DND-41 (cell line): Measurements from ENCODE around the gene ST3GAL6.

Source experiments
- ATAC-seq: fragments of 200-7000 bp; cut with Tn5 transposase; 3 replicates; pipeline ENCODE4 v1.9.1; 2021; ENCODE audit warnings: low read depth; ENCODE audit not compliant: insufficient read depth
- DNase-seq: peaks from one replicate; pipeline ENCODE4 v3.0.0-alpha.2; 2020
- H2AFZ ChIP-seq: 2 replicates; pipeline ENCODE4 v1.6.0; 2012; ENCODE audit warnings: low read depth, low read length
- H3K27ac ChIP-seq: 2 replicates; pipeline ENCODE4 v1.5.1; 2012; ENCODE audit warnings: low read length, inconsistent platforms
- H3K27me3 ChIP-seq: fragments of 200-600 bp; sonication (generic); 2 replicates; pipeline ENCODE4 v1.6.0; 2012; ENCODE audit warnings: low read length, mild to moderate bottlenecking, inconsistent platforms; ENCODE audit not compliant: insufficient read depth, poor library complexity
- H3K36me3 ChIP-seq: 2 replicates; pipeline ENCODE4 v1.5.1; 2012; ENCODE audit warnings: low read length, inconsistent platforms; ENCODE audit not compliant: insufficient read depth
- H3K4me1 ChIP-seq: 2 replicates; pipeline ENCODE4 v1.5.1; 2012; ENCODE audit warnings: mild to moderate bottlenecking, low read length; ENCODE audit not compliant: insufficient read depth
- H3K4me2 ChIP-seq: 2 replicates; pipeline ENCODE4 v1.6.0; 2012; ENCODE audit warnings: mild to moderate bottlenecking, moderate library complexity, low read length, inconsistent platforms; ENCODE audit not compliant: insufficient read depth
- H3K4me3 ChIP-seq, 2 experiments: fragments of 200-600 bp in 1 of 2; shearing (Covaris generic) in 1 of 2; 2 replicates each; pipeline ENCODE4 v1.5.1; 2012 to 2016; ENCODE audit warnings: inconsistent platforms in 2 of 2, low read length in 2 of 2, mild to moderate bottlenecking in 2 of 2, low read depth in 1 of 2, moderate library complexity in 1 of 2
- H3K79me2 ChIP-seq: 2 replicates; pipeline ENCODE4 v1.6.0; 2012; ENCODE audit warnings: low read length, inconsistent platforms; ENCODE audit not compliant: insufficient read depth
- H3K9ac ChIP-seq: 2 replicates; pipeline ENCODE4 v1.6.0; 2012; ENCODE audit warnings: low read depth, mild to moderate bottlenecking, inconsistent platforms, low read length, moderate library complexity
- H3K9me3 ChIP-seq: 2 replicates; pipeline ENCODE4 v1.5.1; 2012; ENCODE audit warnings: low read length, moderate library complexity, mild to moderate bottlenecking, inconsistent platforms; ENCODE audit not compliant: insufficient read depth, severe bottlenecking
- H4K20me1 ChIP-seq: 2 replicates; pipeline ENCODE4 v1.6.0; 2012; ENCODE audit warnings: low read length; ENCODE audit not compliant: insufficient read depth
- EZH2 ChIP-seq: IDR thresholded peaks from 3 replicates; pipeline ENCODE4 v1.6.1; 2012; ENCODE audit warnings: borderline replicate concordance, low read depth, mild to moderate bottlenecking, moderate library complexity, low read length, inconsistent platforms; ENCODE audit not compliant: severe bottlenecking
- TF ChIP-seq, protein P1 (sequence below): IDR thresholded peaks from 2 replicates; pipeline ENCODE4 v1.5.1; 2012; ENCODE audit warnings: borderline replicate concordance, low read length, moderate library complexity, mild to moderate bottlenecking; ENCODE audit not compliant: poor library complexity, severe bottlenecking; ENCODE audit errors: extremely low read depth

ST3GAL6 gene

GRCh38 chr3:98786364-98787006 lies 23.3 kb downstream of the ST3GAL6 start:
- Histone ChIP-seq H3K27ac (no peak overlapping the region), H3K9ac (no peak overlapping the region), H3K4me3 (no peak overlapping the region), H3K27me3 (no peaks in the 10 kb centered on the region), H2AFZ (no peak overlapping the region), H3K4me2 (no peak overlapping the region), H4K20me1 (no peaks in the 10 kb centered on the region), H3K4me1 (no peaks in the 10 kb centered on the region), H3K36me3 (peaks cover 11% of the 10 kb centered on the region; the same call in 1 of the 2 replicates), H3K9me3 (no peaks in the 10 kb centered on the region), H3K79me2 (no peaks in the 10 kb centered on the region)
- ATAC-seq (no peak), DNase-seq (no peak)
- TF ChIP-seq, protein P1, sequence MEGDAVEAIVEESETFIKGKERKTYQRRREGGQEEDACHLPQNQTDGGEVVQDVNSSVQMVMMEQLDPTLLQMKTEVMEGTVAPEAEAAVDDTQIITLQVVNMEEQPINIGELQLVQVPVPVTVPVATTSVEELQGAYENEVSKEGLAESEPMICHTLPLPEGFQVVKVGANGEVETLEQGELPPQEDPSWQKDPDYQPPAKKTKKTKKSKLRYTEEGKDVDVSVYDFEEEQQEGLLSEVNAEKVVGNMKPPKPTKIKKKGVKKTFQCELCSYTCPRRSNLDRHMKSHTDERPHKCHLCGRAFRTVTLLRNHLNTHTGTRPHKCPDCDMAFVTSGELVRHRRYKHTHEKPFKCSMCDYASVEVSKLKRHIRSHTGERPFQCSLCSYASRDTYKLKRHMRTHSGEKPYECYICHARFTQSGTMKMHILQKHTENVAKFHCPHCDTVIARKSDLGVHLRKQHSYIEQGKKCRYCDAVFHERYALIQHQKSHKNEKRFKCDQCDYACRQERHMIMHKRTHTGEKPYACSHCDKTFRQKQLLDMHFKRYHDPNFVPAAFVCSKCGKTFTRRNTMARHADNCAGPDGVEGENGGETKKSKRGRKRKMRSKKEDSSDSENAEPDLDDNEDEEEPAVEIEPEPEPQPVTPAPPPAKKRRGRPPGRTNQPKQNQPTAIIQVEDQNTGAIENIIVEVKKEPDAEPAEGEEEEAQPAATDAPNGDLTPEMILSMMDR = no peak
- no peak for TF ChIP-seq EZH2

GRCh38 chr3:98787181-98787580 lies 24.0 kb downstream of the ST3GAL6 start:
- no peak for DNase-seq
- Histone ChIP-seq H3K79me2 (no peaks in the 10 kb centered on the region), H4K20me1 (no peaks in the 10 kb centered on the region), H3K9me3 (no peaks in the 10 kb centered on the region), H3K36me3 (peaks cover 11% of the 10 kb centered on the region; the same call in 1 of the 2 replicates), H3K4me2 (no peak overlapping the region), H3K4me1 (no peaks in the 10 kb centered on the region), H2AFZ (no peak overlapping the region), H3K4me3 (no peak overlapping the region), H3K27me3 (no peaks in the 10 kb centered on the region), H3K9ac (no peak overlapping the region), H3K27ac (no peak overlapping the region)
- ATAC-seq = no peak
- no peak for TF ChIP-seq EZH2
- TF ChIP-seq, protein P1 = no peak

GRCh38 chr3:98788651-98789050 lies 25.5 kb downstream of the ST3GAL6 start:
- no peak overlapping the region for H3K4me2 ChIP-seq
- no peak for ATAC-seq
- no peaks in the 10 kb centered on the region for H3K79me2 ChIP-seq
- H3K4me3 ChIP-seq = no peak overlapping the region
- no peak for TF ChIP-seq EZH2
- TF ChIP-seq, protein P1 = no peak
- H3K4me1 ChIP-seq = no peaks in the 10 kb centered on the region
- H3K9me3 ChIP-seq = no peaks in the 10 kb centered on the region
- no peaks in the 10 kb centered on the region for H3K27me3 ChIP-seq
- H3K9ac ChIP-seq = no peak overlapping the region
- no peak overlapping the region for H3K27ac ChIP-seq
- no peak for DNase-seq
- H2AFZ ChIP-seq = no peak overlapping the region
- peaks cover 11% of the 10 kb centered on the region; the same call in 1 of the 2 replicates for H3K36me3 ChIP-seq
- H4K20me1 ChIP-seq = no peaks in the 10 kb centered on the region
